Natural killer cell (primary cell): Measurements from ENCODE around the gene TAF4. TPM values are rescaled to one million over a fixed set of nuclear protein-coding genes. Genes with fewer than 3 reads are reported as not detected.

Source experiments
- ATAC-seq, 3 donors: fragments of 150-1000 bp in 2 of 3; fragments of 200-7000 bp in 1 of 3; cut with Tn5 transposase; 1 replicate in 1 of 3; 2 replicates in 2 of 3; pipeline ENCODE4 v1.10.0; 2021; ENCODE audit warnings: mild to moderate bottlenecking in 2 of 3, moderate library complexity in 2 of 3
- DNase-seq, 2 donors: peaks; one replicate each; pipeline versions ENCODE4 v3.0.0 to v3.0.0-alpha.2; 2013 to 2021; ENCODE audit warnings: mixed read lengths in 1 of 2
- H3K27ac ChIP-seq: one replicate; pipeline ENCODE4 v1.5.1; 2013; ENCODE audit warnings: mild to moderate bottlenecking, low read length
- H3K27me3 ChIP-seq: one replicate; pipeline ENCODE4 v1.6.1; 2013; ENCODE audit warnings: low read length; ENCODE audit not compliant: control insufficient read depth, insufficient read depth
- H3K36me3 ChIP-seq: one replicate; pipeline ENCODE4 v1.6.1; 2013; ENCODE audit warnings: low read length; ENCODE audit not compliant: control insufficient read depth, insufficient read depth
- H3K4me1 ChIP-seq: one replicate; pipeline ENCODE4 v1.6.1; 2013; ENCODE audit warnings: low read length; ENCODE audit not compliant: control insufficient read depth, insufficient read depth
- H3K4me3 ChIP-seq: one replicate; pipeline ENCODE4 v1.5.1; 2013; ENCODE audit warnings: low read length
- H3K9me3 ChIP-seq: one replicate; pipeline ENCODE4 v1.6.1; 2013; ENCODE audit warnings: low read length; ENCODE audit not compliant: control insufficient read depth, insufficient read depth
- H3K27ac Mint-ChIP-seq, 2 donors: one replicate each; pipeline ENCODE4 v1.8.0; 2022; ENCODE audit warnings: mild to moderate bottlenecking in 2 of 2, mixed read lengths in 2 of 2, moderate library complexity in 1 of 2
- H3K27me3 Mint-ChIP-seq, 2 donors: one replicate each; pipeline ENCODE4 v1.8.0; 2022; ENCODE audit warnings: low read depth in 2 of 2, mixed read lengths in 2 of 2
- H3K36me3 Mint-ChIP-seq: one replicate; pipeline ENCODE4 v1.8.0; 2022; ENCODE audit warnings: mixed read lengths
- H3K4me1 Mint-ChIP-seq, 2 donors: one replicate each; pipeline ENCODE4 v1.8.0; 2022; ENCODE audit warnings: mixed read lengths in 2 of 2
- H3K4me3 Mint-ChIP-seq: one replicate; pipeline ENCODE4 v1.8.0; 2022; ENCODE audit warnings: mild to moderate bottlenecking, moderate library complexity, mixed read lengths
- H3K9me3 Mint-ChIP-seq, 2 donors: one replicate each; pipeline ENCODE4 v1.8.0; 2022; ENCODE audit warnings: mixed read lengths in 2 of 2
- CTCF ChIP-seq: fragments of 200-600 bp; IDR thresholded peaks from one replicate; pipeline ENCODE4 v1.8.0; 2022; ENCODE audit warnings: antibody characterized with exemption
- WGBS: methylation state at CpG from one replicate; pipeline ENCODE4 v1.1.7; 2013; ENCODE audit warnings: missing lambda C conversion rate; ENCODE audit not compliant: insufficient coverage; 5-methylcytosine and 5-hydroxymethylcytosine counted together
- intact Hi-C: fragments of 100-400 bp; cut with micrococcal nuclease; formaldehyde crosslinking; loops from one replicate; pipeline ENCODE4 v1.14.2; 2022
- total RNA-seq, 4 donors: library from RNA; stranded (reverse); fragments of 120-200 nt in 1 of 4; gene quantifications; one replicate each; pipeline versions ENCODE4 v1.2.3 to v1.2.4, GENCODE V29; 2013 to 2022

The TAF4 gene
- total RNA-seq, 3 donors from 2014 or later (not counting 1 experiment from before 2014, with no cell fraction given): 30.0 to 35.1 (median 30.3) TPM

- intact Hi-C loops: no loop called here
- Histone ChIP-seq H3K27ac (no peak overlapping the region), H3K9me3 (no peaks in the 10 kb centered on the region), H3K4me3 (no peak overlapping the region), H3K4me1 (no peaks in the 10 kb centered on the region), H3K27me3 (no peaks in the 10 kb centered on the region), H3K36me3 (no peaks in the 10 kb centered on the region)
- Mint-ChIP-seq H3K27me3 (peaks cover 0 to 3% of the 10 kb centered on the region in 2 donors), H3K9me3 (no peaks in the 10 kb centered on the region), H3K36me3 (no peaks in the 10 kb centered on the region), H3K27ac (no peak overlapping the region), H3K4me3 (no peak overlapping the region), H3K4me1 (peaks cover 5 to 8% of the 10 kb centered on the region in 2 donors)
- no peak for TF ChIP-seq CTCF
- WGBS: 84% methylated on average over 31 of the region's 31 CpGs
- no peak for DNase-seq
- ATAC-seq: no peak
These were observed 127.5 kb downstream of the TAF4 start for GRCh38 chr20:61937963-61938838.

- 86% methylated on average over 10 of the region's 10 CpGs for WGBS
- intact Hi-C loops: no loop called here
- no peak for ATAC-seq
- Mint-ChIP-seq H3K4me3 (no peak overlapping the region), H3K36me3 (no peaks in the 10 kb centered on the region), H3K27ac (no peak overlapping the region), H3K27me3 (peaks cover 0 to 3% of the 10 kb centered on the region in 2 donors), H3K4me1 (peaks cover 5 to 8% of the 10 kb centered on the region in 2 donors), H3K9me3 (no peaks in the 10 kb centered on the region)
- H3K4me3 ChIP-seq: no peak overlapping the region
- H3K27me3 ChIP-seq: no peaks in the 10 kb centered on the region
- no peaks in the 10 kb centered on the region for H3K9me3 ChIP-seq
- no peak overlapping the region for H3K27ac ChIP-seq
- H3K4me1 ChIP-seq: no peaks in the 10 kb centered on the region
- no peak for DNase-seq
- H3K36me3 ChIP-seq: no peaks in the 10 kb centered on the region
- TF ChIP-seq CTCF: no peak
These were observed 128.3 kb downstream of the TAF4 start for GRCh38 chr20:61937146-61937962.

- no peaks in the 10 kb centered on the region for H3K36me3 Mint-ChIP-seq
- Histone ChIP-seq H3K4me3 (no peak overlapping the region), H3K36me3 (no peaks in the 10 kb centered on the region), H3K27ac (no peak overlapping the region), H3K27me3 (no peaks in the 10 kb centered on the region), H3K9me3 (no peaks in the 10 kb centered on the region), H3K4me1 (no peaks in the 10 kb centered on the region)
- no peaks in the 10 kb centered on the region for H3K9me3 Mint-ChIP-seq
- no peak overlapping the region for H3K27ac Mint-ChIP-seq
- peaks cover 5 to 8% of the 10 kb centered on the region in 2 donors for H3K4me1 Mint-ChIP-seq
- TF ChIP-seq CTCF: no peak
- H3K4me3 Mint-ChIP-seq: no peak overlapping the region
- WGBS: 92% methylated on average over 29 of the region's 29 CpGs
- no peak for DNase-seq
- ATAC-seq: no peak
- intact Hi-C loops: no loop called here
- H3K27me3 Mint-ChIP-seq: peaks cover 0 to 3% of the 10 kb centered on the region in 2 donors
These were observed 129.0 kb downstream of the TAF4 start for GRCh38 chr20:61936701-61937131.
